ENCODE measurements around the gene UNC5B. TPM values are rescaled to one million over a fixed set of nuclear protein-coding genes. Genes with fewer than 3 reads are reported as not detected.

UNC5B gene
- total RNA-seq, 1 experiment from 2014 or later: 11.4 TPM

- no peaks in the 10 kb centered on the region for H3K27me3 ChIP-seq
- H3K36me3 ChIP-seq: peaks cover 4% of the 10 kb centered on the region
- H3K9me3 ChIP-seq: no peaks in the 10 kb centered on the region
- H3K4me3 ChIP-seq: no peak overlapping the region
- no peak for DNase-seq
Measured at GRCh38 chr10:71300555-71301370, 88.4 kb downstream of the UNC5B start.

- Histone ChIP-seq H3K4me3 (no peak overlapping the region), H3K36me3 (peaks cover 4% of the 10 kb centered on the region; the same call in 1 of the 2 replicates), H3K9me3 (no peaks in the 10 kb centered on the region), H3K27me3 (no peaks in the 10 kb centered on the region)
- DNase-seq: no peak
Measured at GRCh38 chr10:71301371-71301916, 89.1 kb downstream of the UNC5B start.

- H3K9me3 ChIP-seq: no peaks in the 10 kb centered on the region
Measured at GRCh38 chr10:71302451-71302850, 90.1 kb downstream of the UNC5B start.

GRCh38 chr10:71302874-71303568, 90.7 kb downstream of the UNC5B start:
- no peak for DNase-seq
- Histone ChIP-seq H3K27me3 (no peaks in the 10 kb centered on the region), H3K4me3 (no peak overlapping the region), H3K9me3 (no peaks in the 10 kb centered on the region), H3K36me3 (no peaks in the 10 kb centered on the region)

More at GRCh38 chr10:71302451-71302850, 90.1 kb downstream of the UNC5B start:
- Histone ChIP-seq H3K36me3 (0 out of 2 replicates have a peak, but pooled peaks cover under 1% of the 10 kb centered on the region), H3K27me3 (no peaks in the 10 kb centered on the region), H3K4me3 (no peak overlapping the region)
- DNase-seq: no peak

- no peak for DNase-seq
- no peaks in the 10 kb centered on the region for H3K27me3 ChIP-seq
Measured at GRCh38 chr10:71303569-71303907, 91.2 kb downstream of the UNC5B start.

GRCh38 chr10:71304914-71305313, 92.5 kb downstream of the UNC5B start:
- Histone ChIP-seq H3K27me3 (no peaks in the 10 kb centered on the region), H3K9me3 (no peaks in the 10 kb centered on the region), H3K36me3 (no peaks in the 10 kb centered on the region), H3K4me3 (no peak overlapping the region)
- DNase-seq: no peak

More at GRCh38 chr10:71303569-71303907, 91.2 kb downstream of the UNC5B start:
- Histone ChIP-seq H3K9me3 (no peaks in the 10 kb centered on the region), H3K4me3 (no peak overlapping the region), H3K36me3 (no peaks in the 10 kb centered on the region)

- no peak overlapping the region for H3K4me3 ChIP-seq
- H3K36me3 ChIP-seq: no peaks in the 10 kb centered on the region
- H3K9me3 ChIP-seq: no peaks in the 10 kb centered on the region
- no peak for DNase-seq
- H3K27me3 ChIP-seq: no peaks in the 10 kb centered on the region
Measured at GRCh38 chr10:71306979-71307378, 94.6 kb downstream of the UNC5B start.

- no peak for DNase-seq
- Histone ChIP-seq H3K36me3 (no peaks in the 10 kb centered on the region), H3K4me3 (no peak overlapping the region), H3K9me3 (no peaks in the 10 kb centered on the region), H3K27me3 (no peaks in the 10 kb centered on the region)
Measured at GRCh38 chr10:71307469-71308085, 95.2 kb downstream of the UNC5B start.

GRCh38 chr10:71308244-71308643, 95.9 kb downstream of the UNC5B start:
- no peaks in the 10 kb centered on the region for H3K27me3 ChIP-seq
- no peaks in the 10 kb centered on the region for H3K9me3 ChIP-seq
- DNase-seq: no peak
- H3K4me3 ChIP-seq: no peak overlapping the region
- no peaks in the 10 kb centered on the region for H3K36me3 ChIP-seq

- Histone ChIP-seq H3K36me3 (no peaks in the 10 kb centered on the region), H3K4me3 (no peak overlapping the region), H3K9me3 (no peaks in the 10 kb centered on the region), H3K27me3 (no peaks in the 10 kb centered on the region)
- DNase-seq: no peak
Measured at GRCh38 chr10:71308985-71309384, 96.6 kb downstream of the UNC5B start.

GRCh38 chr10:71309919-71310318, 97.5 kb downstream of the UNC5B start:
- Histone ChIP-seq H3K4me3 (no peak overlapping the region), H3K9me3 (no peaks in the 10 kb centered on the region), H3K27me3 (no peaks in the 10 kb centered on the region), H3K36me3 (no peaks in the 10 kb centered on the region)
- no peak for DNase-seq

- Histone ChIP-seq H3K27me3 (no peaks in the 10 kb centered on the region), H3K4me3 (no peak overlapping the region), H3K36me3 (no peaks in the 10 kb centered on the region), H3K9me3 (no peaks in the 10 kb centered on the region)
- no peak for DNase-seq
Measured at GRCh38 chr10:71312220-71312619, 99.8 kb downstream of the UNC5B start.

- H3K4me3 ChIP-seq: no peak overlapping the region
- no peaks in the 10 kb centered on the region for H3K36me3 ChIP-seq
- no peaks in the 10 kb centered on the region for H3K27me3 ChIP-seq
- H3K9me3 ChIP-seq: no peaks in the 10 kb centered on the region
- peak; percentile 45 for DNase-seq
Measured at GRCh38 chr10:71312811-71313789, 100.7 kb downstream of the UNC5B start.

- Histone ChIP-seq H3K27me3 (no peaks in the 10 kb centered on the region), H3K9me3 (no peaks in the 10 kb centered on the region), H3K4me3 (no peak overlapping the region), H3K36me3 (no peaks in the 10 kb centered on the region)
- DNase-seq: peak; percentile 41
Measured at GRCh38 chr10:71314028-71314693, 101.8 kb downstream of the UNC5B start.

GRCh38 chr10:71314694-71315225, 102.4 kb downstream of the UNC5B start:
- H3K36me3 ChIP-seq: no peaks in the 10 kb centered on the region
- no peak overlapping the region for H3K4me3 ChIP-seq
- DNase-seq: no peak
- H3K9me3 ChIP-seq: no peaks in the 10 kb centered on the region
- no peaks in the 10 kb centered on the region for H3K27me3 ChIP-seq

Data from MG63 (cell line).